Liver (tissue), 9 donors: ENCODE results near the gene RHOH. TPM values are rescaled to one million over a fixed set of nuclear protein-coding genes. Genes with fewer than 3 reads are reported as not detected.

Experiments
- DNase-seq: peaks from one replicate; pipeline ENCODE4 v3.0.0-alpha.2; 2017; ENCODE audit warnings: low spot score
- H3K27ac ChIP-seq, 2 donors: one replicate each; pipeline ENCODE4 v1.7.0; 2013; ENCODE audit warnings: inconsistent platforms in 2 of 2, low read length in 2 of 2, control low read depth in 1 of 2, low read depth in 1 of 2, mild to moderate bottlenecking in 1 of 2
- H3K27me3 ChIP-seq, 4 donors: one replicate each; pipeline versions ENCODE4 v1.6.1 to v1.7.0; 2013; ENCODE audit warnings: low read length in 3 of 4, inconsistent platforms in 1 of 4, mild to moderate bottlenecking in 1 of 4, moderate library complexity in 1 of 4; ENCODE audit not compliant: control insufficient read depth in 4 of 4, insufficient read depth in 4 of 4
- H3K36me3 ChIP-seq, 4 donors: one replicate each; pipeline versions ENCODE4 v1.6.1 to v1.7.0; 2013; ENCODE audit warnings: low read length in 3 of 4, mild to moderate bottlenecking in 3 of 4, low read depth in 1 of 4, moderate library complexity in 1 of 4; ENCODE audit not compliant: control insufficient read depth in 4 of 4, insufficient read depth in 3 of 4
- H3K4me1 ChIP-seq, 4 donors: one replicate each; pipeline versions ENCODE4 v1.6.1 to v1.7.0; 2013; ENCODE audit warnings: low read length in 3 of 4, mild to moderate bottlenecking in 3 of 4, moderate library complexity in 1 of 4; ENCODE audit not compliant: control insufficient read depth in 4 of 4, insufficient read depth in 4 of 4
- H3K4me3 ChIP-seq, 3 donors: one replicate each; pipeline versions ENCODE4 v1.6.1 to v1.7.0; 2013; ENCODE audit warnings: low read length in 3 of 3, control low read depth in 1 of 3, low read depth in 1 of 3, mild to moderate bottlenecking in 1 of 3
- H3K9ac ChIP-seq, 2 donors: one replicate each; pipeline ENCODE4 v1.7.0; 2013; ENCODE audit warnings: low read length in 2 of 2, mild to moderate bottlenecking in 2 of 2, moderate library complexity in 2 of 2, control low read depth in 1 of 2, low read depth in 1 of 2
- H3K9me3 ChIP-seq, 4 donors: one replicate each; pipeline versions ENCODE4 v1.6.1 to v1.7.0; 2013; ENCODE audit warnings: low read length in 3 of 4; ENCODE audit not compliant: control insufficient read depth in 4 of 4
- EGR1 ChIP-seq, 2 donors: IDR thresholded peaks; 2 replicates each; pipeline ENCODE4 v1.6.1; 2016 to 2018; ENCODE audit warnings: antibody characterized with exemption in 2 of 2, low read depth in 2 of 2
- FOXA1 ChIP-seq: IDR thresholded peaks from 2 replicates; pipeline ENCODE4 v1.6.1; 2016; ENCODE audit warnings: antibody characterized with exemption
- GABPA ChIP-seq, 2 donors: IDR thresholded peaks in 1 of 2; conservative IDR thresholded peaks in 1 of 2; 2 replicates each; pipeline ENCODE4 v1.6.1; 2016; ENCODE audit warnings: antibody characterized with exemption in 2 of 2, mild to moderate bottlenecking in 1 of 2, moderate library complexity in 1 of 2
- HNF4G ChIP-seq: IDR thresholded peaks from 2 replicates; pipeline ENCODE4 v1.6.1; 2016; ENCODE audit warnings: antibody characterized with exemption
- JUND ChIP-seq, 2 donors: IDR thresholded peaks; 2 replicates each; pipeline ENCODE4 v1.6.1; 2016; ENCODE audit warnings: antibody characterized with exemption in 2 of 2
- NR2F2 ChIP-seq: IDR thresholded peaks from 2 replicates; pipeline ENCODE4 v1.6.1; 2016; ENCODE audit warnings: antibody characterized with exemption
- SP1 ChIP-seq: IDR thresholded peaks from 2 replicates; pipeline ENCODE4 v1.6.1; 2018; ENCODE audit warnings: antibody characterized with exemption, mild to moderate bottlenecking
- YY1 ChIP-seq: IDR thresholded peaks from 2 replicates; pipeline ENCODE4 v1.6.1; 2016; ENCODE audit warnings: antibody characterized with exemption, mild to moderate bottlenecking
- ZBTB33 ChIP-seq: IDR thresholded peaks from 2 replicates; pipeline ENCODE4 v1.6.1; 2016; ENCODE audit warnings: antibody characterized with exemption
- WGBS: extraction: QIAGEN DNeasy Blood & Tissue Kit; methylation state at CpG from one replicate; pipeline ENCODE4 v1.1.7; 2013; 5-methylcytosine and 5-hydroxymethylcytosine counted together
- polyA plus RNA-seq, 2 donors: library from polyadenylated mRNA; stranded (reverse) in 1 of 2; unstranded in 1 of 2; fragments of 200-250 nt in 1 of 2; fragments of >200 nt in 1 of 2; fragmentation: Nextera tagmentation in 1 of 2; extraction: Ambion mirVana in 1 of 2; gene quantifications; one replicate each; pipeline versions ENCODE4 v1.2.1 to v1.2.3, GENCODE V29; 2013 to 2015
- total RNA-seq, 2 donors: library from RNA; depleted of rRNA; stranded (reverse); fragments of >200 nt; gene quantifications; one replicate each; pipeline ENCODE4 v1.2.3, GENCODE V29; 2014
- TF ChIP-seq, protein P1 (sequence below): IDR thresholded peaks from 2 replicates; pipeline ENCODE4 v1.6.1; 2016; ENCODE audit warnings: antibody characterized with exemption, mild to moderate bottlenecking
- donor health status: healthy.
- donor health status: healthy.
- donor health status: healthy.
- donor health status: healthy.
- donor health status: healthy.

RHOH gene
- total and polyA plus RNA-seq, 4 donors: 0.56 to 2.3 (median 1.3) TPM

DNA sequence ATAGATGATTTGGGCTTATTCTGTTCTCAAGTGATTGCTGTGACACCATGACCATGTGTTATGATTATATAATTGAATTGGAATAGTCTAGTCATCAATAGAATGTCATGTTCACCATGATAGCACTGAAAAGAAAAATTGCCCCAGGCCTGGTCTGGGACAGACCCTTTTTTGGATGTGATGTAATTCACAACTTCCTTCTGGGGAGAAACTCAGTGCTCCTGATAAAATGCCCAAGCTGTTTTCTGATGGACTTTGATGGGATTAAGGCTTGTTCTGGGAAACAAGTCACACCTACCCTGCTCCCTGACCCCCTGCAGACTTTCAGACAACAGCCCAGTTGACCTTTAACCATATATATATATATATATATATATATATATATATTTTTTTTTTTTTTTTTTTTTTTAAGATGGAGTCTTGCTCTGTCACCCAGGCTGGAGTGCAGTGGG, 65.3 kb downstream of the RHOH start (continued):
- TF ChIP-seq YY1: no peak

DNA sequence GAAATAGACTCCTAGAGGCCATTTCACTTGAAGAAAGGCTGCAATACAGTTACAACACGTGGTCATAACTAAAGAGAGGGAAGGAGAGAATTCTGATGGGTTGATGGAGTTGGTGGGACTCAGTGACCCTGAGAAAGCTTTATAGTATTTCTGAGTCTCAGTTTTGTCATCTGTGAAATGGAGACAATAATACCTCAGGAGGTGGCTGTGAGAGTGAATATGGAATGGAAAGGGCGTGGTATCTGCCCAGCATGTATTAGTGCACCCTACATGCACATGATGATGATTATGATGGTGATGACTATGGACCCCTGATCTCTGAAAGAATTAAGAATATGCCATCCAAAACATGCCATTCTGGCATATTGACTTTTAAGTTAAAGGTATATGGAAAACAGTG, 66.0 kb downstream of the RHOH start:
- no peak overlapping the region for H3K9ac ChIP-seq
- no peaks in the 10 kb centered on the region for H3K27me3 ChIP-seq
- no peak overlapping the region for H3K27ac ChIP-seq
- no peaks in the 10 kb centered on the region for H3K36me3 ChIP-seq
- H3K4me1 ChIP-seq: no peaks in the 10 kb centered on the region
- TF ChIP-seq SP1 (no peak), HNF4G (no peak), GABPA (IDR thresholded peaks at IDR 0.05 in 1 of 2, conservative IDR thresholded peaks at IDR 0.05 in 1 of 2) (no peak), NR2F2 (no peak), JUND (IDR thresholded peaks at IDR 0.05) (no peak), FOXA1 (no peak), YY1 (no peak), EGR1 (IDR thresholded peaks at IDR 0.05; ENCODE audit: low read depth in 2 of 2) (no peak), ZBTB33 (no peak)
- TF ChIP-seq, protein P1, sequence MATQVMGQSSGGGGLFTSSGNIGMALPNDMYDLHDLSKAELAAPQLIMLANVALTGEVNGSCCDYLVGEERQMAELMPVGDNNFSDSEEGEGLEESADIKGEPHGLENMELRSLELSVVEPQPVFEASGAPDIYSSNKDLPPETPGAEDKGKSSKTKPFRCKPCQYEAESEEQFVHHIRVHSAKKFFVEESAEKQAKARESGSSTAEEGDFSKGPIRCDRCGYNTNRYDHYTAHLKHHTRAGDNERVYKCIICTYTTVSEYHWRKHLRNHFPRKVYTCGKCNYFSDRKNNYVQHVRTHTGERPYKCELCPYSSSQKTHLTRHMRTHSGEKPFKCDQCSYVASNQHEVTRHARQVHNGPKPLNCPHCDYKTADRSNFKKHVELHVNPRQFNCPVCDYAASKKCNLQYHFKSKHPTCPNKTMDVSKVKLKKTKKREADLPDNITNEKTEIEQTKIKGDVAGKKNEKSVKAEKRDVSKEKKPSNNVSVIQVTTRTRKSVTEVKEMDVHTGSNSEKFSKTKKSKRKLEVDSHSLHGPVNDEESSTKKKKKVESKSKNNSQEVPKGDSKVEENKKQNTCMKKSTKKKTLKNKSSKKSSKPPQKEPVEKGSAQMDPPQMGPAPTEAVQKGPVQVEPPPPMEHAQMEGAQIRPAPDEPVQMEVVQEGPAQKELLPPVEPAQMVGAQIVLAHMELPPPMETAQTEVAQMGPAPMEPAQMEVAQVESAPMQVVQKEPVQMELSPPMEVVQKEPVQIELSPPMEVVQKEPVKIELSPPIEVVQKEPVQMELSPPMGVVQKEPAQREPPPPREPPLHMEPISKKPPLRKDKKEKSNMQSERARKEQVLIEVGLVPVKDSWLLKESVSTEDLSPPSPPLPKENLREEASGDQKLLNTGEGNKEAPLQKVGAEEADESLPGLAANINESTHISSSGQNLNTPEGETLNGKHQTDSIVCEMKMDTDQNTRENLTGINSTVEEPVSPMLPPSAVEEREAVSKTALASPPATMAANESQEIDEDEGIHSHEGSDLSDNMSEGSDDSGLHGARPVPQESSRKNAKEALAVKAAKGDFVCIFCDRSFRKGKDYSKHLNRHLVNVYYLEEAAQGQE: no peak
- no peaks in the 10 kb centered on the region for H3K9me3 ChIP-seq
- 97% methylated on average over 2 of the region's 2 CpGs for WGBS
- no peak for DNase-seq
- H3K4me3 ChIP-seq: no peak overlapping the region

GRCh38 chr4:40264497-40264896, 67.7 kb downstream of the RHOH start:
- Histone ChIP-seq H3K27me3 (no peaks in the 10 kb centered on the region), H3K27ac (no peak overlapping the region), H3K4me1 (no peaks in the 10 kb centered on the region), H3K9me3 (no peaks in the 10 kb centered on the region), H3K36me3 (no peaks in the 10 kb centered on the region), H3K9ac (no peak overlapping the region), H3K4me3 (no peak overlapping the region)
- 84% methylated on average over 6 of the region's 6 CpGs for WGBS
- TF ChIP-seq JUND (IDR thresholded peaks at IDR 0.05) (peak in 1 of 2 donors; percentile 22), HNF4G (no peak)
- DNase-seq: no peak
